H1 (cell line): ENCODE results near the gene POLN. TPM values are rescaled to one million over a fixed set of nuclear protein-coding genes. Genes with fewer than 3 reads are reported as not detected.

Experiments
- CTCF ChIA-PET: fragments of 300-600 bp; sonication (Branson Sonifier 250); formaldehyde crosslinking; loops from one replicate; lab custom pipeline; 2021; ENCODE audit not compliant: partially characterized antibody; lab: Charles Lee
- POLR2A ChIA-PET: fragments of 300-600 bp; sonication (Branson Sonifier 250); formaldehyde crosslinking; loops from one replicate; lab custom pipeline; 2021; ENCODE audit warnings: inconsistent platforms; ENCODE audit not compliant: partially characterized antibody; lab: Charles Lee
- DNase-seq, 2 experiments: peaks; one replicate each; pipeline versions ENCODE4 v3.0.0 to v3.0.0-alpha.2; 2010 to 2022; ENCODE audit warnings: low spot score in 2 of 2, low read depth in 1 of 2, mixed read lengths in 1 of 2
- FAIRE-seq: peaks from 2 replicates; lab custom pipeline; 2011; peaks lifted over from hg19 to GRCh38; lab: Jason Lieb, UNC
- H2AFZ ChIP-seq: 2 replicates; pipeline ENCODE4 v1.8.1; 2012; ENCODE audit warnings: low read length, inconsistent platforms
- H2AK5ac ChIP-seq: 2 replicates; pipeline ENCODE4 v1.6.1; 2013; ENCODE audit warnings: low read depth, low read length
- H2BK120ac ChIP-seq: replicated peaks from 2 replicates; pipeline ENCODE3; 2013; ENCODE audit warnings: low read depth, low read length, inconsistent platforms
- H2BK12ac ChIP-seq: 2 replicates; pipeline ENCODE4 v1.6.1; 2013; ENCODE audit warnings: low read depth, low read length
- H2BK15ac ChIP-seq: 2 replicates; pipeline ENCODE4 v1.6.1; 2013; ENCODE audit warnings: low read length
- H2BK20ac ChIP-seq: 2 replicates; pipeline ENCODE4 v1.6.1; 2013; ENCODE audit warnings: low read length
- H2BK5ac ChIP-seq: 2 replicates; pipeline ENCODE4 v1.6.1; 2013; ENCODE audit warnings: low read depth, low read length
- H3K14ac ChIP-seq: 2 replicates; pipeline ENCODE4 v1.6.1; 2013; ENCODE audit warnings: inconsistent platforms; ENCODE audit not compliant: insufficient read length
- H3K18ac ChIP-seq: 2 replicates; pipeline ENCODE4 v1.6.1; 2013; ENCODE audit warnings: low read length; ENCODE audit errors: extremely low read depth
- H3K23ac ChIP-seq: 2 replicates; pipeline ENCODE4 v1.6.1; 2013; ENCODE audit warnings: inconsistent platforms; ENCODE audit not compliant: insufficient read length
- H3K23me2 ChIP-seq: 2 replicates; pipeline ENCODE4 v1.6.1; 2013; ENCODE audit warnings: low read depth, low read length
- H3K27ac ChIP-seq: 2 replicates; pipeline ENCODE4 v1.6.1; 2011; ENCODE audit warnings: low read depth, low read length, inconsistent platforms
- H3K27me3 ChIP-seq, 4 experiments: replicated peaks in 1 of 4; 1 replicate in 1 of 4; 2 replicates in 3 of 4; pipeline versions ENCODE4 v1.6.1 to v1.8.1; 2011 to 2013; ENCODE audit warnings: low read length in 3 of 4, mild to moderate bottlenecking in 3 of 4, inconsistent platforms in 2 of 4, mixed read lengths in 2 of 4, moderate library complexity in 1 of 4; ENCODE audit not compliant: control insufficient read depth in 3 of 4, insufficient read depth in 3 of 4; ENCODE audit errors: extremely low read depth in 1 of 4
- H3K36me3 ChIP-seq, 4 experiments: 2 replicates each; pipeline versions ENCODE4 v1.6.1 to v1.8.1; 2011 to 2013; ENCODE audit warnings: mild to moderate bottlenecking in 4 of 4, low read length in 3 of 4, moderate library complexity in 2 of 4, control low read depth in 1 of 4, inconsistent platforms in 1 of 4; ENCODE audit not compliant: insufficient read depth in 4 of 4, control insufficient read depth in 2 of 4
- H3K4ac ChIP-seq: replicated peaks from 2 replicates; pipeline ENCODE3; 2013; ENCODE audit warnings: low read length, low read depth, mixed read lengths, inconsistent platforms; ENCODE audit not compliant: insufficient read length
- H3K4me1 ChIP-seq, 4 experiments: replicated peaks in 1 of 4; 1 replicate in 1 of 4; 2 replicates in 3 of 4; pipeline versions ENCODE4 v1.6.1 to v1.8.1; 2011 to 2013; ENCODE audit warnings: low read length in 3 of 4, inconsistent platforms in 2 of 4, mixed read lengths in 1 of 4; ENCODE audit not compliant: insufficient read depth in 4 of 4, control insufficient read depth in 3 of 4
- H3K4me2 ChIP-seq, 2 experiments: 2 replicates each; pipeline versions ENCODE4 v1.6.1 to v1.8.1; 2011 to 2013; ENCODE audit warnings: low read depth in 2 of 2, low read length in 2 of 2, control low read depth in 1 of 2, inconsistent platforms in 1 of 2, mild to moderate bottlenecking in 1 of 2; ENCODE audit not compliant: insufficient read depth in 1 of 2
- H3K4me3 ChIP-seq, 4 experiments: fragments of 200-600, 300-600 bp in 1 of 4; sonication (generic), shearing (Covaris generic), sonication (Bioruptor Twin) in 1 of 4; 2 replicates each; pipeline versions ENCODE4 v1.5.1 to v1.8.1; 2011 to 2016; ENCODE audit warnings: low read length in 4 of 4, low read depth in 3 of 4, control low read depth in 2 of 4, inconsistent platforms in 2 of 4, mild to moderate bottlenecking in 2 of 4, mixed read lengths in 1 of 4, moderate library complexity in 1 of 4; ENCODE audit not compliant: insufficient read depth in 2 of 4; ENCODE audit errors: extremely low read depth in 1 of 4
- H3K56ac ChIP-seq: replicated peaks from 2 replicates; pipeline ENCODE3; 2013; ENCODE audit warnings: low read depth, mild to moderate bottlenecking, mixed read lengths, low read length, inconsistent platforms; ENCODE audit not compliant: insufficient read length
- H3K79me1 ChIP-seq: 2 replicates; pipeline ENCODE4 v1.6.1; 2013; ENCODE audit warnings: low read depth, low read length, control low read depth
- H3K79me2 ChIP-seq, 2 experiments: 2 replicates each; pipeline versions ENCODE4 v1.6.1 to v1.8.1; 2012 to 2013; ENCODE audit warnings: low read length in 2 of 2, mild to moderate bottlenecking in 2 of 2, inconsistent platforms in 1 of 2; ENCODE audit not compliant: insufficient read depth in 2 of 2, control insufficient read depth in 1 of 2
- H3K9ac ChIP-seq, 4 experiments: replicated peaks in 1 of 4; 1 replicate in 1 of 4; 2 replicates in 3 of 4; pipeline versions ENCODE4 v1.6.1 to v1.8.1; 2011 to 2013; ENCODE audit warnings: low read depth in 3 of 4, low read length in 3 of 4, control low read depth in 2 of 4, mild to moderate bottlenecking in 2 of 4, moderate library complexity in 2 of 4, inconsistent platforms in 1 of 4; ENCODE audit errors: extremely low read depth in 1 of 4
- H3K9me3 ChIP-seq, 2 experiments: 2 replicates each; pipeline versions ENCODE4 v1.6.1 to v1.8.1; 2012 to 2013; ENCODE audit warnings: mild to moderate bottlenecking in 2 of 2, moderate library complexity in 2 of 2, control low read depth in 1 of 2, inconsistent platforms in 1 of 2, low read depth in 1 of 2, low read length in 1 of 2, mixed read lengths in 1 of 2; ENCODE audit not compliant: insufficient read depth in 2 of 2
- H4K20me1 ChIP-seq, 2 experiments: replicated peaks in 1 of 2; 2 replicates each; pipeline versions ENCODE3 to v1.8.1; 2011 to 2013; ENCODE audit warnings: inconsistent platforms in 2 of 2, low read length in 2 of 2, mild to moderate bottlenecking in 1 of 2; ENCODE audit not compliant: insufficient read depth in 2 of 2, control insufficient read depth in 1 of 2
- H4K5ac ChIP-seq: 2 replicates; pipeline ENCODE4 v1.6.1; 2013; ENCODE audit warnings: low read length, low read depth, mixed read lengths, inconsistent platforms; ENCODE audit not compliant: insufficient read length
- H4K8ac ChIP-seq: 2 replicates; pipeline ENCODE4 v1.8.0; 2013; ENCODE audit warnings: mild to moderate bottlenecking, moderate library complexity, low read length, inconsistent platforms; ENCODE audit not compliant: insufficient read depth; ENCODE audit errors: extremely low read depth
- H4K91ac ChIP-seq: replicated peaks from 2 replicates; pipeline ENCODE3; 2013; ENCODE audit warnings: low read length, mixed read lengths, inconsistent platforms; ENCODE audit not compliant: insufficient read length
- SRF ChIP-seq: IDR thresholded peaks from 2 replicates; pipeline ENCODE4 v1.6.1; 2011; ENCODE audit warnings: mild to moderate bottlenecking, low read depth, low read length, moderate library complexity
- TEAD4 ChIP-seq: IDR thresholded peaks from 2 replicates; pipeline ENCODE4 v1.6.1; 2012; ENCODE audit warnings: low read depth, low read length, inconsistent platforms, mixed read lengths
- WGBS, 2 experiments: shearing (Covaris generic) in 1 of 2; methylation state at CpG; one replicate each; pipeline versions ENCODE4 v1.1.6 to v1.1.7; 2013 to 2015; ENCODE audit warnings: low lambda C conversion rate in 2 of 2, mixed read lengths in 2 of 2, inconsistent platforms in 1 of 2, low coverage in 1 of 2, missing lambda C conversion rate in 1 of 2; ENCODE audit not compliant: insufficient replicate concordance in 2 of 2, insufficient coverage in 1 of 2, insufficient read length in 1 of 2; ENCODE audit errors: extremely low coverage in 1 of 2, missing lambda C conversion rate in 1 of 2; 5-methylcytosine and 5-hydroxymethylcytosine counted together
- polyA plus RNA-seq, 7 experiments: library from polyadenylated mRNA; depleted of rRNA in 3 of 7; stranded (reverse) in 5 of 7; unstranded in 2 of 7; fragments of >200 nt in 5 of 7; fragments of 200-250 nt in 2 of 7; gene quantifications; 1 replicate in 5 of 7; 2 replicates in 1 of 7; 4 replicates in 1 of 7; pipeline versions ENCODE4 v1.2.1 to v1.2.3, GENCODE V29; 2011 to 2013; ENCODE audit warnings: missing spikeins in 2 of 7, mixed read lengths in 2 of 7
- total RNA-seq: library from RNA; stranded (reverse); fragmentation: NEBNext Ultra II Directional; extraction: Animal tissue kit (Norgen Biotek cat#: 25700); gene quantifications from 2 replicates; pipeline ENCODE4 v1.2.1, GENCODE V29; 2021

The POLN gene
- total and polyA plus RNA-seq, 2 of the 8 experiments (the other 6 are each of a cell fraction or from before 2014, with no cell fraction given): 0.98 to 1.5 TPM

DNA sequence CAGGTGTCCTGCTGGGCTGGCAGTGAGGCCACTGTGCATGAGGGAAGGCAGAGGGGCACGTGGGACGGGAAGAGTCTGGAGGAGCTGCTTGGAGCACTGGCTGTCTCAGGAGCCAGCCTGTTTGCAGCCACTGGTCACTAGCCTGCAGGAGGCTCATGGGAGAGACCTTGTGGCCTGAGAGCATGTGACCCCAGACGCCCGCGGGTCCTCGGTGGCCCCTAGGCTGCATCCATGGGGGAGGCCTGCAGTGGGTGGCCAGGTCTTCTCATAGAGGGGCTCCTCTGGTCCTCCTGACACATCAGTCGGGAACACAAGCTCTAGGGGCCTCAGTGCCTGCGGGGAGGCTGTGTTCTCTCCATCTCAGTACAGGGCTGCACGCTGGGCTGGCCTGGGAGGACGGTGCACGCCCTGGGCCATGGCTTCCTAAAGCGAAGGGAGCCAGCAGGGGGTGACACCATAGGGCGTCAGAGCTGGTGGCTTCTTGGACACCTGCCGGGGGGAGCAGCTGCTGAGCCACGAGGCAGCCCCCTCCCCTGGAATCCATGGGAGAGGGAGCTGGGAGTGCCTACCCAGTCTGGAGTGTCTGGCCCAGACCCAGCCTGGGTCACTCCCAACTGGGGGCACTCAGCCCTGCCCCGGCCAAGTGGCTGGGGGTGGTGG lies 170.5 kb downstream of the POLN start:
- Histone ChIP-seq H2BK5ac (peak overlapping the region; percentile 39; the same call in 1 of the 2 replicates), H3K79me2 (0 out of 4 replicates have a peak, but pooled peaks cover 0 to 3% of the 10 kb centered on the region in 2 experiments), H3K23ac (no peak overlapping the region), H3K4me2 (peak overlapping the region in 1 of 2 experiments; percentile 10; a peak in 1 of 4 replicates), H4K8ac (peak overlapping the region; percentile 35; the same call in 1 of the 2 replicates), H3K4me3 (no peak overlapping the region), H4K5ac (no peak overlapping the region), H3K56ac (no peak overlapping the region), H3K79me1 (no peaks in the 10 kb centered on the region), H3K27ac (no peak overlapping the region), H3K36me3 (no peaks in the 10 kb centered on the region), H3K27me3 (no peaks in the 10 kb centered on the region), H2BK12ac (no peak overlapping the region), H3K4me1 (peaks cover 0 to 22% (median 11%) of the 10 kb centered on the region in 4 experiments; a peak in 6 of 7 replicates), H3K4ac (peak overlapping the region; percentile 69), H3K23me2 (no peaks in the 10 kb centered on the region; the same call in 1 of the 2 replicates), H4K91ac (peak overlapping the region; percentile 74), H4K20me1 (peaks cover 0 to 14% of the 10 kb centered on the region in 2 experiments), H2AFZ (no peak overlapping the region), H2BK120ac (peak overlapping the region; percentile 43), H3K9ac (no peak overlapping the region; a peak in 1 of 7 replicates), H2BK20ac (no peak overlapping the region), H3K18ac (no peak overlapping the region), H3K14ac (no peak overlapping the region), H2AK5ac (no peak overlapping the region), H2BK15ac (peak overlapping the region; percentile 81; the same call in 1 of the 2 replicates), H3K9me3 (no peaks in the 10 kb centered on the region)
- DNase-seq (peak in 1 of 2 experiments; percentile 46), FAIRE-seq (no peak)
- CTCF ChIA-PET: interaction anchor here (0.9 kb wide), 1 partner anchor 87 kb away, joined by 3 read pairs; no protein-coding TSS in a partner anchor
- POLR2A ChIA-PET: interaction anchor here (1.4 kb wide), 1 partner anchor 13 kb away, joined by 3 read pairs; no protein-coding TSS in a partner anchor
- 85% methylated on average over 16 of the region's 16 CpGs; no CpG with 5 or more reads in 1 of the 2 experiments for WGBS, 2 experiments
- TF ChIP-seq TEAD4 (peak; percentile 33; the same call in 1 of the 2 replicates), SRF (no peak)
